ENCODE measurements around the gene GBX1.

DNA sequence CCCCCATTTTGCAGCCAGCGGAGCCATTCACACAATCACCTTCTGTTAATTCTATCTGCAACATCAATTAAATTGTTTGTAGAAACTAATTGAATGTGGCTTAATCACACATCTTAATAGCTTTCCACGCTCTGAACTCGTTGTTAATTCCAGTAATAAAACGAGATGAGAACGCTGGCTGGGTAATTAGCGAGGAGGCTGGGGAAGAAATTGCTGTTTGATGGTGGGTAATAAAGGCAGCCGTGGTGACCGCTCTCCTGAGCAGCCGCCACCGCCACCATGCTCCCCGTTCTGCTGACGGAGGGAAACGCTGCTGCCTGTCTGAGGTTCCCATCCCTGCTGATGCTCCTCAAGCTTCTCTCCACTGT, 36.3 kb downstream of the GBX1 start:
- TF ChIP-seq, protein P1, sequence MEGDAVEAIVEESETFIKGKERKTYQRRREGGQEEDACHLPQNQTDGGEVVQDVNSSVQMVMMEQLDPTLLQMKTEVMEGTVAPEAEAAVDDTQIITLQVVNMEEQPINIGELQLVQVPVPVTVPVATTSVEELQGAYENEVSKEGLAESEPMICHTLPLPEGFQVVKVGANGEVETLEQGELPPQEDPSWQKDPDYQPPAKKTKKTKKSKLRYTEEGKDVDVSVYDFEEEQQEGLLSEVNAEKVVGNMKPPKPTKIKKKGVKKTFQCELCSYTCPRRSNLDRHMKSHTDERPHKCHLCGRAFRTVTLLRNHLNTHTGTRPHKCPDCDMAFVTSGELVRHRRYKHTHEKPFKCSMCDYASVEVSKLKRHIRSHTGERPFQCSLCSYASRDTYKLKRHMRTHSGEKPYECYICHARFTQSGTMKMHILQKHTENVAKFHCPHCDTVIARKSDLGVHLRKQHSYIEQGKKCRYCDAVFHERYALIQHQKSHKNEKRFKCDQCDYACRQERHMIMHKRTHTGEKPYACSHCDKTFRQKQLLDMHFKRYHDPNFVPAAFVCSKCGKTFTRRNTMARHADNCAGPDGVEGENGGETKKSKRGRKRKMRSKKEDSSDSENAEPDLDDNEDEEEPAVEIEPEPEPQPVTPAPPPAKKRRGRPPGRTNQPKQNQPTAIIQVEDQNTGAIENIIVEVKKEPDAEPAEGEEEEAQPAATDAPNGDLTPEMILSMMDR (conservative IDR thresholded peaks at IDR 0.05 in 1 of 2, IDR thresholded peaks at IDR 0.05 in 1 of 2; ENCODE audit: low read depth in 1 of 2, low read length in 2 of 2), result no peak
- TF ChIP-seq EZH2 (IDR thresholded peaks at IDR 0.05; ENCODE audit: low read length, missing control alignments), result no peak

Measured in fibroblast of lung (primary cell).